ENCODE results near the gene SIGLEC6. TPM values are rescaled to one million over a fixed set of nuclear protein-coding genes. Genes with fewer than 3 reads are reported as not detected.

The SIGLEC6 gene
- polyA plus RNA-seq, 3 donors: 0.04 TPM; not detected in 2

GRCh38 chr19:51552996-51553725, 21.7 kb upstream of the SIGLEC6 start:
- intact Hi-C loops (cut with micrococcal nuclease): loop anchor here (5.0 to 10.0 kb wide), 2 partner anchors 52 to 54 kb away; no protein-coding TSS in a partner anchor
- Mint-ChIP-seq H3K4me3 (no peak overlapping the region), H3K9me3 (peaks cover 0 to 2% (median 0%) of the 10 kb centered on the region in 7 donors), H3K4me1 (peaks cover 47% of the 10 kb centered on the region), H3K36me3 (peaks cover 0 to 10% of the 10 kb centered on the region in 2 donors), H3K27me3 (ENCODE audit: low read depth in 3 of 3) (peaks cover 39 to 57% (median 40%) of the 10 kb centered on the region in 3 donors), H3K27ac (no peak overlapping the region)
- WGBS (ENCODE audit: insufficient coverage): 17% methylated on average over 12 of the region's 20 CpGs
- H3K27me3 ChIP-seq (ENCODE audit: control insufficient read depth in 2 of 2, insufficient read depth in 2 of 2, low read length in 2 of 2): peaks cover 15 to 41% of the 10 kb centered on the region in 2 donors
- H3K79me2 ChIP-seq (ENCODE audit: insufficient read depth, low read length): no peaks in the 10 kb centered on the region
- no peak overlapping the region for H3K27ac ChIP-seq (ENCODE audit: low read depth in 1 of 2, low read length in 2 of 2)
- peak; percentile 46 to 53 (median 51) for DNase-seq
- H3K4me2 ChIP-seq (replicated peaks; ENCODE audit: extremely low read depth, low read length, poor library complexity, severe bottlenecking): no peak overlapping the region
- H2AFZ ChIP-seq (ENCODE audit: insufficient read depth, low read depth, low read length, poor library complexity, severe bottlenecking): no peak overlapping the region
- TF ChIP-seq CTCF (IDR thresholded peaks at IDR 0.05): no peak
- no peaks in the 10 kb centered on the region for H3K9me3 ChIP-seq (replicated peaks in 1 of 2; ENCODE audit: control insufficient read depth in 1 of 2, insufficient read depth in 1 of 2, low read length in 2 of 2)
- H3K36me3 ChIP-seq (replicated peaks in 1 of 2; ENCODE audit: control insufficient read depth in 1 of 2, insufficient read depth in 2 of 2, low read length in 2 of 2): no peaks in the 10 kb centered on the region
- no peak overlapping the region for H3K9ac ChIP-seq (ENCODE audit: insufficient read depth, low read length, poor library complexity, severe bottlenecking)
- no peak overlapping the region for H3K4me3 ChIP-seq (replicated peaks in 1 of 3; ENCODE audit: low read depth in 2 of 3, low read length in 3 of 3)
- H4K20me1 ChIP-seq (ENCODE audit: insufficient read depth, low read length): no peaks in the 10 kb centered on the region
- H3K4me1 ChIP-seq (ENCODE audit: control insufficient read depth in 1 of 2, insufficient read depth in 2 of 2, low read length in 2 of 2): peaks cover 40 to 47% of the 10 kb centered on the region in 2 donors

- Mint-ChIP-seq H3K27ac (no peak overlapping the region), H3K9me3 (peaks cover 0 to 2% (median 0%) of the 10 kb centered on the region in 7 donors), H3K4me1 (peaks cover 52% of the 10 kb centered on the region), H3K27me3 (ENCODE audit: low read depth in 3 of 3) (peaks cover 43 to 60% (median 45%) of the 10 kb centered on the region in 3 donors), H3K4me3 (peak overlapping the region in 1 of 2 donors; percentile 67), H3K36me3 (peaks cover 0 to 13% of the 10 kb centered on the region in 2 donors)
- intact Hi-C loops (cut with micrococcal nuclease): loop anchor here (5.0 to 10.0 kb wide), 2 partner anchors 52 to 55 kb away; no protein-coding TSS in a partner anchor
- 0% methylated on average over 1 of the region's 1 CpG for WGBS (ENCODE audit: insufficient coverage)
- Histone ChIP-seq H3K9ac (ENCODE audit: insufficient read depth, low read length, poor library complexity, severe bottlenecking) (no peak overlapping the region), H3K27ac (ENCODE audit: low read depth in 1 of 2, low read length in 2 of 2) (no peak overlapping the region), H2AFZ (ENCODE audit: insufficient read depth, low read depth, low read length, poor library complexity, severe bottlenecking) (no peak overlapping the region), H3K4me2 (replicated peaks; ENCODE audit: extremely low read depth, low read length, poor library complexity, severe bottlenecking) (no peak overlapping the region), H3K9me3 (replicated peaks in 1 of 2; ENCODE audit: control insufficient read depth in 1 of 2, insufficient read depth in 1 of 2, low read length in 2 of 2) (no peaks in the 10 kb centered on the region), H3K4me1 (ENCODE audit: control insufficient read depth in 1 of 2, insufficient read depth in 2 of 2, low read length in 2 of 2) (peaks cover 42 to 52% of the 10 kb centered on the region in 2 donors), H3K4me3 (replicated peaks in 1 of 3; ENCODE audit: low read depth in 2 of 3, low read length in 3 of 3) (no peak overlapping the region), H3K36me3 (replicated peaks in 1 of 2; ENCODE audit: control insufficient read depth in 1 of 2, insufficient read depth in 2 of 2, low read length in 2 of 2) (no peaks in the 10 kb centered on the region), H4K20me1 (ENCODE audit: insufficient read depth, low read length) (no peaks in the 10 kb centered on the region), H3K79me2 (ENCODE audit: insufficient read depth, low read length) (no peaks in the 10 kb centered on the region), H3K27me3 (ENCODE audit: control insufficient read depth in 2 of 2, insufficient read depth in 2 of 2, low read length in 2 of 2) (peaks cover 19 to 44% of the 10 kb centered on the region in 2 donors)
- TF ChIP-seq CTCF (IDR thresholded peaks at IDR 0.05): no peak
- DNase-seq: no peak
Observed at GRCh38 chr19:51552608-51552995, 21.1 kb upstream of the SIGLEC6 start.
